ENCODE results near the gene MFSD6L.

DNA sequence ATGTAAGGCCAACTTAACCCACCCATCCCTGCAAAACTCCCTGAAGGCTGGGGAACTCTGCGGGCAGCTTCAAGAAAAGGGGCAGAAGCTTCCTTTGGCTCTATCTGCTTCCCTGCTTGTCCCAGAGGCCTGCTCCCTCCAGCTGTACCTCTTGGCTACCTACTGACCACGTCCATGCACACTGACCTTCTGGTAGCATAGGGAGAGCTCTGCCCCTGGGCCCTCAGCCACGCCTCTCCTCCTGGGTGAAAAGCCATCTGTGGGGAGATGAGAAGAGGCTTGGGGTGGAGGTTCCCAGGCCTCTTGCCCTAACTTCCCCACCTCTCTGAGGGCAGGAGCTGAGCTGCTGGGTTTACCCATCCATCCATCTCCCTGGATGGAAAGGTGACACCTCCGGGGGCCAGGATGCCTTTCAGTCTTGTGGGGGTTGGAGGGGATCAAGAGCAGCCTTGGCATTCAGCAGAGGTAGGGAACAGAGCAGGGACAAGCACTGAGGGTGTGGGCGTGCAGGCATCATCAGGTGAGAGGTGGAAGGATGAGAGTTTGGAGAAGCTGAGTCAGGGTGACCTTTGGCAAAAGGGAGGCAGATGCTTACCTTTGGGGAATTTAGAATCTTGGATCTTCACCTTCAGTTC, 23.4 kb upstream of the MFSD6L start:
- TF ChIP-seq, protein P1, sequence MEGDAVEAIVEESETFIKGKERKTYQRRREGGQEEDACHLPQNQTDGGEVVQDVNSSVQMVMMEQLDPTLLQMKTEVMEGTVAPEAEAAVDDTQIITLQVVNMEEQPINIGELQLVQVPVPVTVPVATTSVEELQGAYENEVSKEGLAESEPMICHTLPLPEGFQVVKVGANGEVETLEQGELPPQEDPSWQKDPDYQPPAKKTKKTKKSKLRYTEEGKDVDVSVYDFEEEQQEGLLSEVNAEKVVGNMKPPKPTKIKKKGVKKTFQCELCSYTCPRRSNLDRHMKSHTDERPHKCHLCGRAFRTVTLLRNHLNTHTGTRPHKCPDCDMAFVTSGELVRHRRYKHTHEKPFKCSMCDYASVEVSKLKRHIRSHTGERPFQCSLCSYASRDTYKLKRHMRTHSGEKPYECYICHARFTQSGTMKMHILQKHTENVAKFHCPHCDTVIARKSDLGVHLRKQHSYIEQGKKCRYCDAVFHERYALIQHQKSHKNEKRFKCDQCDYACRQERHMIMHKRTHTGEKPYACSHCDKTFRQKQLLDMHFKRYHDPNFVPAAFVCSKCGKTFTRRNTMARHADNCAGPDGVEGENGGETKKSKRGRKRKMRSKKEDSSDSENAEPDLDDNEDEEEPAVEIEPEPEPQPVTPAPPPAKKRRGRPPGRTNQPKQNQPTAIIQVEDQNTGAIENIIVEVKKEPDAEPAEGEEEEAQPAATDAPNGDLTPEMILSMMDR (IDR thresholded peaks at IDR 0.05), result no peak
- TF ChIP-seq EP300 (IDR thresholded peaks at IDR 0.05) (no peak), POLR2AphosphoS5 (IDR thresholded peaks at IDR 0.05) (no peak), POLR2A (IDR thresholded peaks at IDR 0.05) (no peak)
